ENCODE data around the gene ATP6V1C2.

The ATP6V1C2 gene

DNA sequence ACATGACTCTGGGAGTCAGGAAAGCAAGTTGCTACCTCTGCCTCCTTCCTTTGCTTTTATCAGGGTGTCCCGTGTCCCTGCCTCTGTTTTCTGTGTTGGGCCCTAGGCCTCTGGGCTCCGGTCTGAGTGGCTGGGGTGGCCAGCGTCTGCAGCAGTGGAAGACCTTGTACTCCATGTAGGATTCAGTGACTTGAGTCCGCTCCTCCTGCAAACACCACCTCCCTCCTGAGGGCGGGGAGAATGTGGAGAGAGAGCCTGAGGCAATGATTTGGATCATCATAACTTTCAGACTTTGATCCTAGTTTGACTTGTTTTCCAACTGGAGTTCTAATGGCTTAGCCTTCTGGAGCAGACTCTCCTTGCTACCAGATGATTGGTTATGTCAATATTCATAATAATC is 30.8 kb downstream of the ATP6V1C2 start:
- H3K27me3 ChIP-seq (ENCODE audit: insufficient read depth, poor library complexity, severe bottlenecking) = no peaks in the 10 kb centered on the region
- H3K27ac ChIP-seq (ENCODE audit: poor library complexity, severe bottlenecking) = no peak overlapping the region
- H3K9me3 ChIP-seq (ENCODE audit: severe bottlenecking) = no peaks in the 10 kb centered on the region
- ATAC-seq (ENCODE audit: low read depth) (no peak), DNase-seq (ENCODE audit: low spot score) (no peak)
- no peaks in the 10 kb centered on the region for H3K4me1 ChIP-seq (ENCODE audit: insufficient read depth, poor library complexity, severe bottlenecking)
- TF ChIP-seq, protein P1, sequence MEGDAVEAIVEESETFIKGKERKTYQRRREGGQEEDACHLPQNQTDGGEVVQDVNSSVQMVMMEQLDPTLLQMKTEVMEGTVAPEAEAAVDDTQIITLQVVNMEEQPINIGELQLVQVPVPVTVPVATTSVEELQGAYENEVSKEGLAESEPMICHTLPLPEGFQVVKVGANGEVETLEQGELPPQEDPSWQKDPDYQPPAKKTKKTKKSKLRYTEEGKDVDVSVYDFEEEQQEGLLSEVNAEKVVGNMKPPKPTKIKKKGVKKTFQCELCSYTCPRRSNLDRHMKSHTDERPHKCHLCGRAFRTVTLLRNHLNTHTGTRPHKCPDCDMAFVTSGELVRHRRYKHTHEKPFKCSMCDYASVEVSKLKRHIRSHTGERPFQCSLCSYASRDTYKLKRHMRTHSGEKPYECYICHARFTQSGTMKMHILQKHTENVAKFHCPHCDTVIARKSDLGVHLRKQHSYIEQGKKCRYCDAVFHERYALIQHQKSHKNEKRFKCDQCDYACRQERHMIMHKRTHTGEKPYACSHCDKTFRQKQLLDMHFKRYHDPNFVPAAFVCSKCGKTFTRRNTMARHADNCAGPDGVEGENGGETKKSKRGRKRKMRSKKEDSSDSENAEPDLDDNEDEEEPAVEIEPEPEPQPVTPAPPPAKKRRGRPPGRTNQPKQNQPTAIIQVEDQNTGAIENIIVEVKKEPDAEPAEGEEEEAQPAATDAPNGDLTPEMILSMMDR (IDR thresholded peaks at IDR 0.05; ENCODE audit: poor library complexity, severe bottlenecking) = no peak
- H3K4me3 ChIP-seq (ENCODE audit: severe bottlenecking) = no peak overlapping the region
- H3K36me3 ChIP-seq (ENCODE audit: low read depth) = no peaks in the 10 kb centered on the region

DNA sequence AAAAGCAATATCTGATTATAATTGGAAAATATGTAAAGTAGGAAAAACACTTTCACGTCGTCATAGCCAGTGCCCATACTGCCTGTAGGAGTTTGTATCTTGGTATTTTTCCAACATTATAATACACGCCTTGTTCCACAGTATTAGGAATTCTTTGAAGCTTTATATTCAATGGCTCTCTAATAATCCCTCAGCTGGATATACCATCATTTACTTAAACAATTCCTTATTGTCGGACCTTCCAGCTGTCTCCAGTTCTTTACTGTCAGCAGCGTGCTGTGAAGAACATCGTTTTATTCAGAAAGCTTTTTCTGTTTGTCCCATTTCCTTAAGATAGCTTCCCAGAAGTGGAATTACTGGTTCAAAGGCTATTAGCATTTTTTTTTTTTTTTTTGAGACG is 31.7 kb downstream of the ATP6V1C2 start:
- TF ChIP-seq, protein P1 (IDR thresholded peaks at IDR 0.05; ENCODE audit: poor library complexity, severe bottlenecking) = no peak

DNA sequence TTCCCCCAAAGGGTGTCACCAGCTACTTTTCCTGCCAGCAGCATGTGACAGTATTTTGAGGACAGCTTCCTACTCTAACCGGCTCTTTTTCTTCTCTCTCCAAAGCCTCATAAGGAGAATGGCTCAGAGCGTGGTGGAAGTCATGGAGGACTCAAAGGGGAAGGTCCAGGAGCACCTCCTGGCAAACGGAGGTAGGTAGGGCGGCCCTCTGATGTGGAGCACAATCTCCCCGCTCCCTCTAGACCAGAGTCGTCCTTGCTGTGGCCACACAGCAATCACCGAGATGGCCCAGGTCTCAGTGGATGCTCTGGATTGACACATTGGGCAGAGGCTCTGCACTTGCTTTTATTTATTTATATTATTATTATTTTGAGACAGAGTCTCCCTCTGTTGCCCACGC is 32.4 kb downstream of the ATP6V1C2 start:
- H3K27me3 ChIP-seq (ENCODE audit: insufficient read depth, poor library complexity, severe bottlenecking) = no peaks in the 10 kb centered on the region
- H3K36me3 ChIP-seq (ENCODE audit: low read depth) = no peaks in the 10 kb centered on the region
- H3K9me3 ChIP-seq (ENCODE audit: severe bottlenecking) = no peaks in the 10 kb centered on the region
- DNase-seq (ENCODE audit: low spot score) (no peak), ATAC-seq (ENCODE audit: low read depth) (no peak)
- H3K4me3 ChIP-seq (ENCODE audit: severe bottlenecking) = no peak overlapping the region
- no peak overlapping the region for H3K27ac ChIP-seq (ENCODE audit: poor library complexity, severe bottlenecking)
- no peaks in the 10 kb centered on the region for H3K4me1 ChIP-seq (ENCODE audit: insufficient read depth, poor library complexity, severe bottlenecking)
- TF ChIP-seq, protein P1 (IDR thresholded peaks at IDR 0.05; ENCODE audit: poor library complexity, severe bottlenecking) = no peak

More for the DNA sequence above, 31.7 kb downstream of the ATP6V1C2 start:
- Histone ChIP-seq H3K27me3 (ENCODE audit: insufficient read depth, poor library complexity, severe bottlenecking) (no peaks in the 10 kb centered on the region), H3K27ac (ENCODE audit: poor library complexity, severe bottlenecking) (no peak overlapping the region), H3K4me1 (ENCODE audit: insufficient read depth, poor library complexity, severe bottlenecking) (no peaks in the 10 kb centered on the region), H3K36me3 (ENCODE audit: low read depth) (no peaks in the 10 kb centered on the region), H3K4me3 (ENCODE audit: severe bottlenecking) (no peak overlapping the region), H3K9me3 (ENCODE audit: severe bottlenecking) (no peaks in the 10 kb centered on the region)
- no peak for DNase-seq (ENCODE audit: low spot score)
- no peak for ATAC-seq (ENCODE audit: low read depth)

DNA sequence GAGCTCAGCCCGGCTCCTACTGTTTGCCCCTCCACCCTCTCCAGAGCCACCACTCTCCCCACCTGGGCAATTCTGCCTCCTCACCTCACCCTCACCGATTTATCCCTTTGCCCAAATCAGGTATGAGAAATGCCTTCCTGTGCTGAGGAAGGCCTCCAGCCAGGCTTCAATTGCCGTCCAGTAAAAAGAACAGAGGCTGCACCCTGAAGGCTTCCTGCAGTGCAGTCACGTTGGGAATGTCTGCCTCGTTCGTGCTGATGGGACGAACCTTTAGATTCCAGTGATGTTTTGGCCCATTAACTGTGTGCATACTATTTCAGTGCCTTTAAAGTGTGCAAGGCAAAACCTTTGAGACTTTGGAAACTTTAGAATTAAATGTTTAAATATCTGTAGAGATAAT is 34.2 kb downstream of the ATP6V1C2 start:
- TF ChIP-seq, protein P1 (IDR thresholded peaks at IDR 0.05; ENCODE audit: poor library complexity, severe bottlenecking) = no peak
- no peaks in the 10 kb centered on the region for H3K4me1 ChIP-seq (ENCODE audit: insufficient read depth, poor library complexity, severe bottlenecking)
- no peaks in the 10 kb centered on the region for H3K9me3 ChIP-seq (ENCODE audit: severe bottlenecking)
- ATAC-seq (ENCODE audit: low read depth) (no peak), DNase-seq (ENCODE audit: low spot score) (no peak)
- no peaks in the 10 kb centered on the region for H3K27me3 ChIP-seq (ENCODE audit: insufficient read depth, poor library complexity, severe bottlenecking)
- H3K4me3 ChIP-seq (ENCODE audit: severe bottlenecking) = no peak overlapping the region
- no peak overlapping the region for H3K27ac ChIP-seq (ENCODE audit: poor library complexity, severe bottlenecking)
- no peaks in the 10 kb centered on the region for H3K36me3 ChIP-seq (ENCODE audit: low read depth)

DNA sequence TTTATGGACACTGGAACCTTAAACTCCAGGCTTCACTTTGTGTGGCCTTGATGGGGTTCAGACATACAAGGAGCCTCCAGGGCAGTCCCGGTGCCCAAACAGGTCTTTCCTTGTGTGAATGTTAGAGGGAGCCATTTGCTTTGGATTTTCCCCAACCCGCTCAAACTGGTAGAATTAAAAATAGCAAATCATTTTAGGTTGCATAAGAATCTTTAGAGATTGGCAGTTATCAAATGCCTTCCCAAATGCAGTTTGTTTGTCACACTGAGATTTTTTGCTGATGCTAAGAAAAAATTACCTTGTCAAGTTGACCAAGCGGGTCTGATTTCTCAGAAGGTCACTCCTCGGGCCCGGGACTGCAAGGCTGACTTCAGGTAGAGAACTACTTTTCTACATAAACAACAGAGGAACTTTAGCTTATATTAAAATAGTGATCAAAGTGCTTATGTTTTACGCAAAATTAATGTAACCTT is 36.4 kb downstream of the ATP6V1C2 start:
- no peak overlapping the region for H3K27ac ChIP-seq (ENCODE audit: poor library complexity, severe bottlenecking)
- no peak for ATAC-seq (ENCODE audit: low read depth)

More for the DNA sequence above, 36.4 kb downstream of the ATP6V1C2 start:
- H3K4me3 ChIP-seq (ENCODE audit: severe bottlenecking) = no peak overlapping the region
- no peaks in the 10 kb centered on the region for H3K36me3 ChIP-seq (ENCODE audit: low read depth)
- no peaks in the 10 kb centered on the region for H3K9me3 ChIP-seq (ENCODE audit: severe bottlenecking)
- no peak for DNase-seq (ENCODE audit: low spot score)
- H3K4me1 ChIP-seq (ENCODE audit: insufficient read depth, poor library complexity, severe bottlenecking) = no peaks in the 10 kb centered on the region
- TF ChIP-seq, protein P1 (IDR thresholded peaks at IDR 0.05; ENCODE audit: poor library complexity, severe bottlenecking) = no peak
- H3K27me3 ChIP-seq (ENCODE audit: insufficient read depth, poor library complexity, severe bottlenecking) = no peaks in the 10 kb centered on the region
